Astrocyte (in vitro differentiated cells and primary cell): Measurements from ENCODE around the gene ZDHHC11B.
"Not testable (repeated sequence)": the region's sequence is repeated elsewhere in the genome, so short reads cannot be mapped to it uniquely, and the experiment has no call there.

Experiments
- CTCF ChIP-seq: IDR thresholded peaks from 2 replicates; pipeline ENCODE4 v1.5.1; 2011; ENCODE audit warnings: low read depth, mild to moderate bottlenecking, inconsistent platforms, low read length, moderate library complexity; ENCODE audit not compliant: insufficient read depth
- EZH2 ChIP-seq: IDR thresholded peaks from 2 replicates; pipeline ENCODE4 v1.6.1; 2012; ENCODE audit warnings: mild to moderate bottlenecking, low read length, inconsistent platforms; ENCODE audit not compliant: insufficient read depth

GRCh38 chr5:769485-770145, 14.9 kb downstream of the ZDHHC11B start:
- TF ChIP-seq EZH2, CTCF: not testable (repeated sequence)
